AG09309 (cell line): Measurements from ENCODE around the gene FRMPD3.
"Not testable (repeated sequence)": the region's sequence is repeated elsewhere in the genome, so short reads cannot be mapped to it uniquely, and the experiment has no call there.

Source experiments
- DNase-seq: peaks from one replicate; pipeline ENCODE4 v3.0.0-alpha.2; 2010; ENCODE audit warnings: low read depth
- H3K4me3 ChIP-seq: 2 replicates; pipeline ENCODE4 v1.5.1; 2011; ENCODE audit warnings: mild to moderate bottlenecking, low read depth, low read length, moderate library complexity; ENCODE audit not compliant: control insufficient read depth
- TF ChIP-seq, protein P1 (sequence below): IDR thresholded peaks from 2 replicates; pipeline ENCODE4 v1.5.1; 2011; ENCODE audit warnings: mild to moderate bottlenecking, low read depth, low read length, inconsistent platforms; ENCODE audit not compliant: insufficient read depth, control insufficient read depth; ENCODE audit errors: missing control alignments

Gene FRMPD3

GRCh38 chrX:107470198-107470597, 20.7 kb downstream of the FRMPD3 start:
- DNase-seq, result no peak
- TF ChIP-seq, protein P1, sequence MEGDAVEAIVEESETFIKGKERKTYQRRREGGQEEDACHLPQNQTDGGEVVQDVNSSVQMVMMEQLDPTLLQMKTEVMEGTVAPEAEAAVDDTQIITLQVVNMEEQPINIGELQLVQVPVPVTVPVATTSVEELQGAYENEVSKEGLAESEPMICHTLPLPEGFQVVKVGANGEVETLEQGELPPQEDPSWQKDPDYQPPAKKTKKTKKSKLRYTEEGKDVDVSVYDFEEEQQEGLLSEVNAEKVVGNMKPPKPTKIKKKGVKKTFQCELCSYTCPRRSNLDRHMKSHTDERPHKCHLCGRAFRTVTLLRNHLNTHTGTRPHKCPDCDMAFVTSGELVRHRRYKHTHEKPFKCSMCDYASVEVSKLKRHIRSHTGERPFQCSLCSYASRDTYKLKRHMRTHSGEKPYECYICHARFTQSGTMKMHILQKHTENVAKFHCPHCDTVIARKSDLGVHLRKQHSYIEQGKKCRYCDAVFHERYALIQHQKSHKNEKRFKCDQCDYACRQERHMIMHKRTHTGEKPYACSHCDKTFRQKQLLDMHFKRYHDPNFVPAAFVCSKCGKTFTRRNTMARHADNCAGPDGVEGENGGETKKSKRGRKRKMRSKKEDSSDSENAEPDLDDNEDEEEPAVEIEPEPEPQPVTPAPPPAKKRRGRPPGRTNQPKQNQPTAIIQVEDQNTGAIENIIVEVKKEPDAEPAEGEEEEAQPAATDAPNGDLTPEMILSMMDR, result no peak

DNA sequence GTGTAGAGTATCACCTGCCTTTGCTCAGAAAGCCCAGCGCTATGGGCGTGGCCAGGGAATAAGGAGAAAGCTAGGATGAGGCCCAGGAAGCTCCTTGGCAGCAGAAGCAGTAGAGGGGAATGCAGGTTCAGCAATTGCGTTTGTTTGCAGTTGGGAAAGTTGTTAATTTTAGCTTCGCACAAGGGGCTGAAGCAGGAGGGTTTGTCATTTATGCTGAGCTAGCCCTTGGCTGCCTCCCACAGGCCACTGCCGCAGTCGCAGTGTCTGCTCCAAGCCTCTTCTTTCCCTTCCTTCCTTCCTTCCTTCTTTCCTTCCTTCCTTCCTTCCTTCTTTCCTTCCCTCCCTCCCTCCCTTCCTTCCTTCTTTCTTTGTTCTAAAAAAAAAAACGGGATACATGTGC, 21.5 kb downstream of the FRMPD3 start:
- no peak overlapping the region for H3K4me3 ChIP-seq
- TF ChIP-seq, protein P1, result no peak
- DNase-seq, result no peak

More at GRCh38 chrX:107470198-107470597, 20.7 kb downstream of the FRMPD3 start:
- no peak overlapping the region for H3K4me3 ChIP-seq

DNA sequence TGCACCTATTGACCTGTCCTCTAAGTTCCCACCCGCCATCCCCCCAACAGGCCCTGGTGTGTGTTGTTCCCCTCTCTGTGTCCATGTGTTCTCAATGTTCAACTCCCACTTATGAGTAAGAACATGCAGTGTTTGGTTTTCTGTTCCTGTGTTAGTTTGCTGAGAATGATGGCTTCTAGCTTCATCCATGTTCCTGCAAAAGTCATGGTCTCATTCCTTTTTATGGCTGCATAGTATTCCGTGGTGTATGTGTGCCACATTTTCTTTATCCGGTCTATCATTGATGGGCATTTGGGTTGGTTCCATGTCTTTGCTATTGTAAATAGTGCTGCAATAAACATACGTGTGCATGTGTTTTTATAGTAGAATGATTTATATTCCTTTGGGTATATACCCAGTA, 22.0 kb downstream of the FRMPD3 start:
- DNase-seq, H3K4me3 ChIP-seq: not testable (repeated sequence)

GRCh38 chrX:107477406-107477805, 28.0 kb downstream of the FRMPD3 start:
- DNase-seq, result no peak

GRCh38 chrX:107480272-107480671, 30.8 kb downstream of the FRMPD3 start:
- DNase-seq, result no peak
- TF ChIP-seq, protein P1, result no peak

More at GRCh38 chrX:107477406-107477805, 28.0 kb downstream of the FRMPD3 start:
- H3K4me3 ChIP-seq, result no peak overlapping the region
- TF ChIP-seq, protein P1, result no peak

GRCh38 chrX:107482046-107482445, 32.6 kb downstream of the FRMPD3 start:
- no peak overlapping the region for H3K4me3 ChIP-seq
- TF ChIP-seq, protein P1, result no peak
- no peak for DNase-seq

More at GRCh38 chrX:107480272-107480671, 30.8 kb downstream of the FRMPD3 start:
- H3K4me3 ChIP-seq, result no peak overlapping the region

DNA sequence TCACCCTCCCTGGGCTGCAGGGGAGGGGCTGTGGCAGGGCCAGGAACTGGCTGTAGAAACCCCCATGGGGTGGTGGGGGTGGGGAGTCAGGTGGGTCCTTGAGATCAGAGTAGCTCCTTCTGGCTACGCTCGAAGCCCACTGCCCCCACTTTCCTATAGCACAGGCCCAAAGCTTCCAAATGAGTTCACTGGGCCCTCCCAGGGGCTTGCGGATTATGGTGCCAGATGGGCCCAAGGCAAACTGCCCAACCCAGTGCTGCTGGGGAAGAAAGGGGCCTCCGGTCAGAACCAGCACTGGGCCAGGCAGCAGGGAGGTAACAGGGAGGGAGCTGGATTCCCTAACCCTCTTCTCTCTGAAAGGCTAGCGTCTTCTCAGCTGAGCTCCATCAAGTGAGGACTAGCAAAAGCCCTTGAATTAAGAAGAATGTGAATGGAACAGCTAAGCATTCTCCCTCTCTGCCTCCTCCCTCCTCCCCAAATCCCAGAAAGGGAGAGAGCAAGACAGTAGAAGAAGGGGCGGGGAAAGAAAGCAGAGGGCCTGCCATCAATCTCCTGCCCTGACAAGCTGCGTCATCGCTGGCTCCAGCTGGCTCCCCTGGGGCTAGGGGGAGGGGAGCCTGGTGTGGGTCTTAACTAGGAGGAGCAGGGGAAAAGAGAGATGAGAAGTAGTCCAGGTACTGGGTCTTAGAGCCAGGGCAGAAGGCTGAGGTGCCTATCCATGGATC, 34.7 kb downstream of the FRMPD3 start:
- no peak overlapping the region for H3K4me3 ChIP-seq

More for the DNA sequence above, 34.7 kb downstream of the FRMPD3 start:
- TF ChIP-seq, protein P1, result no peak
- no peak for DNase-seq
